Measurements from ENCODE around the gene NOXA1. TPM values are rescaled to one million over a fixed set of nuclear protein-coding genes. Genes with fewer than 3 reads are reported as not detected.
A peak's percentile ranks its signal among the peaks of the same experiment; 100 is the strongest.

NOXA1 gene
- total RNA-seq, 1 donor from 2014 or later: 16.3 TPM

GRCh38 chr9:137454597-137455358, 31.6 kb downstream of the NOXA1 start:
- no peak for DNase-seq (ENCODE audit: low spot score, unreplicated experiment)
- peak overlapping the region; percentile 20 for H3K27ac Mint-ChIP-seq
- peak overlapping the region; percentile 49 for H3K4me3 Mint-ChIP-seq (ENCODE audit: low read depth)
- peaks cover 6% of the 10 kb centered on the region for H3K36me3 Mint-ChIP-seq (ENCODE audit: insufficient read depth)
- peaks cover 2% of the 10 kb centered on the region for H3K4me1 Mint-ChIP-seq (ENCODE audit: low read depth)
- no peaks in the 10 kb centered on the region for H3K27me3 Mint-ChIP-seq
- TF ChIP-seq, protein P1, sequence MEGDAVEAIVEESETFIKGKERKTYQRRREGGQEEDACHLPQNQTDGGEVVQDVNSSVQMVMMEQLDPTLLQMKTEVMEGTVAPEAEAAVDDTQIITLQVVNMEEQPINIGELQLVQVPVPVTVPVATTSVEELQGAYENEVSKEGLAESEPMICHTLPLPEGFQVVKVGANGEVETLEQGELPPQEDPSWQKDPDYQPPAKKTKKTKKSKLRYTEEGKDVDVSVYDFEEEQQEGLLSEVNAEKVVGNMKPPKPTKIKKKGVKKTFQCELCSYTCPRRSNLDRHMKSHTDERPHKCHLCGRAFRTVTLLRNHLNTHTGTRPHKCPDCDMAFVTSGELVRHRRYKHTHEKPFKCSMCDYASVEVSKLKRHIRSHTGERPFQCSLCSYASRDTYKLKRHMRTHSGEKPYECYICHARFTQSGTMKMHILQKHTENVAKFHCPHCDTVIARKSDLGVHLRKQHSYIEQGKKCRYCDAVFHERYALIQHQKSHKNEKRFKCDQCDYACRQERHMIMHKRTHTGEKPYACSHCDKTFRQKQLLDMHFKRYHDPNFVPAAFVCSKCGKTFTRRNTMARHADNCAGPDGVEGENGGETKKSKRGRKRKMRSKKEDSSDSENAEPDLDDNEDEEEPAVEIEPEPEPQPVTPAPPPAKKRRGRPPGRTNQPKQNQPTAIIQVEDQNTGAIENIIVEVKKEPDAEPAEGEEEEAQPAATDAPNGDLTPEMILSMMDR (IDR thresholded peaks at IDR 0.05; ENCODE audit: unreplicated experiment): no peak
- no peaks in the 10 kb centered on the region for H3K9me3 Mint-ChIP-seq (ENCODE audit: low read depth)

DNA sequence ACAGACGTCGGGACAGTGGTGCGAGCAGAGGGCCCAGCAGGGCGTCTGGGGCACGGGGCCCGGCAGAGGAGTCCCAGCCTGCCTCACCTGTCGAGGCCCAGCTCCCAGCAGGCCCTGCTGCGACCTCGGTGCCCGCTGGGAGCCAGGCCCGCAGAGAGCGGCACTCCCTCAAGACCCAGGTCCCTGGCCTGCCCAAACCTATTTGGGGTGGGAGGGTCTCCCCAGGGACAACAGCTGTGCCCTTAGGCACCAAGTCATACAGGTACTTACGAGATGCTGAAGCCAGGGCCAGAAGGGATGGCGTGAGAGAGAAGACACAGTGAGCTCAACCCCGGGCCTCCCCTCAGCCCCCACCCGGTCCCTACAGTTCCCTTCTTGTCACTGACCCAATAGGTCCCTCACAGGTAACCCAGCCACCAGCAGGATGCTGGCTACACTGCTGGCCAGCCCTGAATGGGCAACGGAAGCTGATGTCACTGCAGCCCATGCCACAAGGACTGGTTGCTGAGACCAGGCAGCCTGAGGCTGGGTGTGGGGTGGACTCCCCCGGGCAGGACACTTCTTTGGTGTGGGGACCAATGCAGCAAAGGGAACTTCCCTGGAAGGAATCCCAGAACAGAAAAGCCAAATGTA, 32.3 kb downstream of the NOXA1 start:
- DNase-seq (ENCODE audit: low spot score, unreplicated experiment): no peak
- TF ChIP-seq, protein P1 (IDR thresholded peaks at IDR 0.05; ENCODE audit: unreplicated experiment): no peak
- Mint-ChIP-seq H3K27ac (no peak overlapping the region), H3K27me3 (no peaks in the 10 kb centered on the region), H3K4me3 (ENCODE audit: low read depth) (no peak overlapping the region), H3K9me3 (ENCODE audit: low read depth) (no peaks in the 10 kb centered on the region), H3K4me1 (ENCODE audit: low read depth) (peaks cover 2% of the 10 kb centered on the region), H3K36me3 (ENCODE audit: insufficient read depth) (peaks cover 6% of the 10 kb centered on the region)

DNA sequence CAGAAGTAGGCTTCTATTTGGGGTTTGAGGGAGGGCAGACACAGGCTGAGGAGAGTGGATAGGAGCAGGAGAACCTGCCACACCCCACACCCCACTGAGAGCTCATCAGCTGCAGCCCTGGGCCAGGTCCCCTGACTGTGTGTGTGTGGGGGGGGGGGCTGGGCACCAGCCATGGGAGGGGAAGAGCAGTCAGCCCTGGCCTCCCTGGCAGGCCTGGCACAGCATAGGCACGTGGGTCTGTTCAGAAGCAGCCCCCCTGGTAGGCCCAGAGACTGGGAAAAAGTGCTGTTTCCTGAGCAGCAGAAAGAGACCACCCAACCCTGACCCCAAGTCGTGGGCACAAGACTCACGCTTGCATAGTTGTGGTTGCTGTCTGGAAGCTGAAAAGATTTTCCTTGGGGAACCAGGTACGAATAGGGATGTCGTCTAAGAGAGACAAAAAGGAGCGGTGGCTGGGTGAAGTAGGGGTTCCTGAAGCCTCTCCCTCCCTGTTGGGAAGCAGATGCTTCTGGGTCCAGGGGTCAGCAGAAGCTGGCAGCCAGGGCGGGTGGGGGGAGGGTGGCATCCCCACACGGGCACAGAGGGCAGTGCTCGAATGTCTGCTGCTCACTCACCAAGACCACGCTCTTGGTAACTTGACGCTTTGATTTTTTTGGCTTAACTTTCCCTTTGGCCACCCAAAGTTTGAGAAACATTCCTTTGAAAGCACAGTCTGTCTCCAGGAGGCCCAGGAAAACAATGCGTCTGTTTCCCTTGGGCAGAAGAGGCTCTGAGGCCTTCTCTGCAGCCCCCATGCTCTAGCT, 33.1 kb downstream of the NOXA1 start:
- TF ChIP-seq, protein P1 (IDR thresholded peaks at IDR 0.05; ENCODE audit: unreplicated experiment): no peak
- Mint-ChIP-seq H3K4me3 (ENCODE audit: low read depth) (peak overlapping the region; percentile 35), H3K36me3 (ENCODE audit: insufficient read depth) (peaks cover 6% of the 10 kb centered on the region), H3K27ac (no peak overlapping the region), H3K4me1 (ENCODE audit: low read depth) (peaks cover 2% of the 10 kb centered on the region), H3K9me3 (ENCODE audit: low read depth) (no peaks in the 10 kb centered on the region), H3K27me3 (peaks cover 3% of the 10 kb centered on the region)
- no peak for DNase-seq (ENCODE audit: low spot score, unreplicated experiment)

DNA sequence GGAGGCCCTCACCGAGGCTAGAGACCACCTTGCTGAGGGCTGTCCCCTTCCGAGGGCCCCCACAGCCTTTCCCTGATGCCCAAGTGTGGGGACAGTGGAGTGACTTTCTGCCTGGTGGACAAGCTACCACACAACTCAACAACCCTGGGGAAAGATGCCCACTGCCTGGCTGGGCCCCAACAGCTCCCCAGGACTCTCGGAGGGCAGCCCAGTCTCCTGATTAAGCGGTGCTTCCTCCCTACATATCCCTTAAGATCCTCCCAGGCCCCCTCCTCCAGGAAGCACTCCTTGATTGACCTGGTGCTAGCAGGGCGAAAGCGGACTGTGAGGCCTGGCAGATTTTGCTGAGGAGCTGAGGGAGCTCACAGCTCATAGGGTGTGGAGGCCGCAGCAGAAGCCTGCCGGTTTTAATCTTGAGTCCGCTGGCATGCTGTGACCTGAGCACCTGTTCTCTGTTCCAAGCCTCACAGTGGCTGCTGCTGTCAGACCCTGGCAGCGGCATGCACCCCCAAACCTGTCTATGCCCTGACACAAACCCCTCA, 33.7 kb downstream of the NOXA1 start:
- Mint-ChIP-seq H3K9me3 (ENCODE audit: low read depth) (no peaks in the 10 kb centered on the region), H3K4me1 (ENCODE audit: low read depth) (peaks cover 2% of the 10 kb centered on the region), H3K36me3 (ENCODE audit: insufficient read depth) (peaks cover 6% of the 10 kb centered on the region), H3K27ac (no peak overlapping the region), H3K4me3 (ENCODE audit: low read depth) (no peak overlapping the region), H3K27me3 (peaks cover 3% of the 10 kb centered on the region)
- no peak for DNase-seq (ENCODE audit: low spot score, unreplicated experiment)
- TF ChIP-seq, protein P1 (IDR thresholded peaks at IDR 0.05; ENCODE audit: unreplicated experiment): no peak

All from progenitor cell of endocrine pancreas (in vitro differentiated cells).